ENCODE measurements around the gene ALDH18A1.
"Not testable (repeated sequence)": the region's sequence is repeated elsewhere in the genome, so short reads cannot be mapped to it uniquely, and the experiment has no call there.

ALDH18A1 gene

DNA sequence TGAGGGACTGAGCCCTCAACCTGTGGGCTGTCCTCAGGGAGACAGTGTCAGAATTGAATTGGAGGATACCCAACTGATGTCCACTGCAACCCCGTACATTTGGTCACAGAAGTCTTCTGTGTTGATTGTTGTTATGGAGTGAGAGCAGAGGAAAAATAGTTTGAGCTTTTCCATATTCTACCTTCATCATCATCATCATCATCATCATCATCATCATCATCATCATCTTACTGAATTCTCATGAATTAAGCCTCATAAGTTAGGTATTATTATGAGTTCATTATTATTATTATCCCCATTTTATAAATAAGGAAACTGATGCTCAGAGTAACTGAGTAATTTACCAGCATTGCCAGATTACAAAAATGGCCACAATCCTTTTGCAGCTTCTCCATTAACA, 8.4 kb downstream of the ALDH18A1 start:
- no peak for DNase-seq

DNA sequence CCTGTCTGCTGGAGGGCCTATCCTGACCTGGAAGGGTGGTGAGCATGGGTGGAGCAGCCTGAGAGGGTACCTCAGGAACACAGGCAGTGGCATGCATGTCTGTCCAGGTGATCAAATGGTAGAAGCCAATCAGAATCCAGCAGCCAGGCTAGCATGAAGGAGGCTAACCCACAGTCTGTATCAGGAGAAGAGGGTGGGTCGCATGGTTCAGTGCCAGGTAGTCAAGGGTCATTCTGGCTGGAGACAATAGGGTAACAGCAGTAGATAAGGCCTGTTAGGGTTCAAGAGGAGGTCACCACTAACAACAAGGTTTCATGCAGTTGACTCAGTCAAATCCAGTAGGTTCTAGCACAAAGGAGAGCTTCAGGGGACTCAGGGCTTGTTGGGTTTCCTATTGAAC, 10.4 kb downstream of the ALDH18A1 start:
- no peak for DNase-seq

DNA sequence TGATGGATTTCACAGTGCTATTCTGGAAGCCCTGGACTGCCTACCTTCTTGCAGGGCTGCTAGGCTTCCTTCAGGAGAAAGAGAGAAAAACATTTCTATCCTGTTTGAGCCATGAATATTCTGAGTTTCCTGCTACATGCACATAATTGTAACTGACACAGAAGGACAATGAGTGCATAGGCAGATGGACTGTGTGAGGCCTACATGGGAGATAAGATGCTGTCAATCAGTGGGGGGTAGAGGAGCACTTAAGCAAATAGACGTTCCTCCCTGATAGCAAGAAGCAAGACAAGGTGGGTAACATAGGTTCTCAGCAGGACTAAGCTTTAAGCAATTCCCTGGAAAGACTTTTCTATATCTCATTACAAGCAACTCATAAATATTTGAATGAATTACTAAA, 11.6 kb downstream of the ALDH18A1 start:
- DNase-seq: no peak

DNA sequence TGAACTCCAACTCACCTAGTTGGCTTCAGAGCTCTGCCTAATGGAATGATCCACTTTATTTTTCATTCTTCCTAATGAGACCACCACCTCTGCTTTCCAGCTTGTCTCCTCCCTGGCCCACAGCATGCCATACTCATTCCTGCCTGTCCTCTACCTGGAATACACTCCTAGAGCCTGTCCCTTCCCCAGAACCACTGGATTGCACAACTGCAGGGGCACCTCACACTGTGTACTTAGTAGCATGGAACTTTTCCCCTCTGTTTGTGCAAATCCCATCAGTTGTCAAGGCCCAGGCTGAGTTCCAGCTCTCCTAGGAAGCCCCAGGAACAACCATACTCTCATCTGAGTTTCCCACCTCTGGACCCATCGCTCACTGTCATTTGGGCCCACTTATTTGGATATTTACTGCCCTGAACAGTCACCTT, 15.6 kb downstream of the ALDH18A1 start:
- DNase-seq: no peak

DNA sequence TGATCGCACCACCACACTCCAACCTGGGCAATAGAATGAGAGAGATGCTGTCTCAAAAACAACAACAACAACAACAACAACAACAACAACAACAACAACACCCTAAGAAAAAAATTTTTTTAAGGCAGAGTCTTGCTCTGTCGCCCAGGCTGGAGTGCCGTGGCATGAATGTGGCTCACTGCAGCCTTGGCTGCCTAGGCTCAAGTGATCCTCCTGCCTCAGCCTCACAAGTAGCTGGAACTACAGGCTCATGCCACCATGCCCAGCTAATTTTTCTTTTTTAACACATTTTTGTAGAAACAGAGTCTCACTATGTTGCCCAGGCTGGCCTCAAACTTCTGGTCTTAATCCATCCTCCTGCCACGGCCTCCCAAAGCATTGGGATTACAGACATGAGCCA, 18.6 kb downstream of the ALDH18A1 start:
- no peak for DNase-seq

DNA sequence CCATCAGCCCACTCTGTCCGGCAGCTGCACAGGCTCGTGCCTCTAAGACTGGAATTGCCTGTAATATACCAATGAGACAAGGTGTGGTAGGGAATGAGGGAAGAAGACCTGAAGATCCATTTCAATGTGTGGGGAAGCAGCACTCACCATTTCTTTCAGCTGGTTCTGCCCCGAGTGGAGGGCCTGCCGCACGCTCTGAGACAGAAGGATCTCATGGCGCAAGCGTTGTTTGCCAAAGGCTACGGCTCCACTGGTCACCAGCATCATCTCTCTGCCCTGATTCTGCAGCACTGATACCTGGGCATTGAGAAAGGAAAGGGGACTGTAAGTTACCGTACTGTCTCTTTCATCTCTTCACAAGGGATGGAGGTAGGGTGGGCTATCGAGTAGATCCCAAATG, 19.4 kb downstream of the ALDH18A1 start:
- no peak for DNase-seq

DNA sequence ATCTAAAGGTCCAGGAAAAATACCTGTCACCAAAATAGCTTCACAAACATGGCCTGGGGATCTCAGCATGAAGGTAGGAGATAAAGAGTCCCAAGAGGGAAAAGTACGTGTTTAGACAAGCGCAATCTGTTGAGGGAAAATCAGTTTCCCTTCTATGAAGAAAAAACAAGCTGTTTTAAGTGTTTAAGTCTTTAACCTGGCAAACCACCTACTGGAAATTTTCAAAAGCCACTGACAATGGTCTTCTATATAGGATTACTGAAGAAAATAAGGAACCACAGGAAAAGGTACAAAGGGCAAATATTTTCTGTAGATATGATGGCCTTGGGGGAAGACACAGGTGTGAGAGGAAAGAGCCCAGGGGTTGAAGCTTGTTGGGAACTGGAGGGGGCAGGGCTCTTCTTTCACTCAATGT, 21.2 kb downstream of the ALDH18A1 start:
- DNase-seq: no peak

DNA sequence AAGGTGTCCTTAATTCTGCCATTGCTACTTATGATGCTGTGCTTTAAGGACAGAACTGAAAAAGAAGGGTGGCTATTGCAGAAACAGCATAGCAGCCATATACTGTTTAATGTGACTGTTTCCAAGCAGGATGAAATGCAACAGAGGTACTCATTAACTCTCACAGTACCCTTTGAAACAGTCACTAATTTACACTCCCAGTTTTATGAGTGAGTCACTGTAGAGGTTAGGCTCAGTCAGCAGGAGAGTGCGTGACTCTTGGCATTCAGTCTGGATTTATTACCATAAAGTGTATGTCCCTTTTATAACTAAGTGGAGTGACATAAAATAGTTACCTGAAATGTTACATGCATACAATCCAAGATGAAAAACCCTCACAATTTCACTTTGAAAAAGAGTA, 27.7 kb downstream of the ALDH18A1 start:
- no peak for DNase-seq

DNA sequence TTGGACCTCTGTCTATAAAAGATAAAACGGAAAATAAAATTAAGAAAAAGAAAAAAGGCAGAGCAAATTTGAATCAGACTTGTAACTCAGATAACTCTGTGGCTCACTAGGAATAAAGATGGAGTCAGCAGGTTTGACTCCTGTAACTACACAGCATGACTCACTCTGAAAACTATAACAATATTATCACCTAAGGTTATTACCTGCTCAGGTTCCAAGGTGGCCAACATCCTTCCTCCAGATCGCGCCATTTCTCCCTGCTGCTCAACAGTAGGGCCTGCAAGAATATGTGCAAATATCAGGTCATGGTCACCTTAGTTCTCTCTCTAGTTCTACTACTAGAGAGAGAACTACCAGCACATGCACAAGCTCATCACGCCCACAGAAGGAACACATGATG, 30.0 kb downstream of the ALDH18A1 start:
- no peak for DNase-seq

DNA sequence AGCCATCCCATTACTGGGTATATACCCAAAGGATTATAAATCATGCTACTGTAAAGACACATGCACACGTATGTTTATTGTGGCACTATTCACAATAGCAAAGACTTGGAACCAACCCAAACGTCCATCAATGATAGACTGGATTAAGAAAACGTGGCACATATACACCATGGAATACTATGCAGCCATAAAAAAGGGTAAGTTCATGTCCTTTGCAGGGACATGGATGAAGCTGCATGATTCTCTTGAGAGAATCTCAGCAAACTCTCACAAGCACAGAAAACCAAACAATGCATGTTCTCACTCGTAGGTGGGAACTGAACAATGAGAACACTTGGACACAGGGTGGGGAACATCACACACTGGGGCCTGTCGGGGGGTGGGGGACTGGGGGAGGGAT, 36.1 kb downstream of the ALDH18A1 start:
- not testable (repeated sequence) for DNase-seq

DNA sequence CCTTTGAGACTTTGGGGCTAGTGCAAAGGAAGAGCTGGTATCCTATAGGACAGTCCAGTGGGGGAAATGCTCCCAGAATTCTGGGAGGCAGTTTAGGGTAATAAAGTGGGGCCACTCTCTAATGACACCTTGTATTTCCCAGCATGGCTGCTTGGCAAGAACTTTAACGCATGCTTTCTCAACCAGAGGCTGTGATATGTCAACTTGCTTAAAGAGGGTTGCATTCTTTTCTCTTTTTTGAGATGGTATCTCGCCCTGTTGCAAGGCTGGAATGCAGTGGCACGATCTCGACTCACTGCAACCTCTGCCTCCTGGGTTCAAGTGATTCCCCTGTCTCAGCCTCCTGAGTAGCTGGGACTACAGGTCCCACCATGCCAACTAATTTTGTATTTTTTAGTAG, 38.4 kb downstream of the ALDH18A1 start:
- no peak for DNase-seq

DNA sequence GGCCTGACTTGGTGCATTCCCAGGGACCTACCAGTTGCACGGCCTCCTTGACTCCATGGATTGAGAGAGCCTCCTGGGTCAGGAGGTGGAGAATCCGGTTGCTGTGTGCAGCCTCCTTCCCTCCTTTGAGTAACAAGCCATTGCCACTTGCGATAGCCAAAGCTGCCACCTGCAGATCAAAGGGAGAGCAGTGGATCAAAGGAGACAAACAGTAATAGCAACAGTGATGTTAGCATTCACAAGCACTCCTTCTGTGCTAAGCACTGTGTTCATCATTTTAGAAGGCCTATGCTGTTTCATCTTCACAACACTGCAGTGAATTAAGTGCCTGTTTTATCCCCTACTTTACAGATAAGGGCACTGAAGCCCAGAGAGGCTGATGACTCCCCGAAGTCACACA, 40.1 kb downstream of the ALDH18A1 start:
- no peak for DNase-seq

DNA sequence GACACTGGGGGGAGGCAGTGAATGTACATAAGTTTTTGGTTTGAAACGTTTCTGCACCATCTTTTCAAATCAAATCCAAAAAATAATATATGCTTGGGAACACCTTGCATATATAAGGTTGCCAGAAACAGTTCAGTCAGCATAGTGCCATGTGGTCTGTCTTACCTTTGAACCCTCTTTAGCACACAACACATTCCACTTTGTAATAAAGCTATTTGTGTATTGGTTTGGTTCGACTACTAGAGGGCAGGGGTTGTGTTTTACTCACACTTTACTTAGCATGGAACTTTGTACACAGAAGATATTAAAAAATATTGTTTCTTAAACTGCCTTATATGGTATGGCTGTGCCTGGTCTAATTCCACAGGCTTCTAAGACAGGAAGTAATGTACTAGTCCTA, 43.2 kb downstream of the ALDH18A1 start:
- no peak for DNase-seq

DNA sequence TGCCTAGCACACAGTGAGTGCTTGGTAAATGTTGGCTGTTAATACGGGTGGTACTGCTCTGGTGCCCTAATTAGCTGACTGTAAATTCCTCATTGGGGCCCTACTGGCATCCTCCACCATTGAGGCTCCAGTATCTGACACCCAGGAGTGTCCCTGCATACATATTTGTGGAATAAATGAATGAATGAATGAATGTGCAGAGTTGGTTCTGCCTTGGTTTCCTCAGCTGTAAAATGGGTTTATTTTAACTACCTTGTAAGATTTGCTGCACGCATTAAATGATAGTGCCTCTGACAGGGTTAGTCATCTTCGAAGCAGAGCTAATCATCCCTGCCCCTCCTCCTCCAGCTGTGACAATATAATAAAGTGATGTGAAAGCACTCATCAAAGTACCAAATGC, 45.8 kb downstream of the ALDH18A1 start:
- no peak for DNase-seq

DNA sequence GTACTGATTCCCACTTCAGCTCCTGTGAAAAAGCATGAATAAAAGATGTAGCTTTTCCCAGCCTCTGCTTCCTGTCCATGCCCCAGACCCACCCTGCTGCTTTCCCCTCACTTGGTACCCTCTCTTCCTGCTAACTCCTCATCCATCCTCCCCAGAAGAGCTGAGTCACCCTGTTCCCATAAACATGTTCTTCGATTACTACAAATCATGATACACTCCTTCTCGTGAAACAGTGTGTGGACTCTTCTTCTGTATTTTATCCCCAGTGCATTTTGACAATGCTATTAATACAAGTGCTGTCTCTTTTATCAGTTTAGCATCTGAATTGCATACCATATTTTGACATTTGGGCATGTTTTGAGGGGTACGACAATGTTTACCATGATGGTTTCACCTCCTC, 49.6 kb downstream of the ALDH18A1 start:
- DNase-seq: no peak

DNA sequence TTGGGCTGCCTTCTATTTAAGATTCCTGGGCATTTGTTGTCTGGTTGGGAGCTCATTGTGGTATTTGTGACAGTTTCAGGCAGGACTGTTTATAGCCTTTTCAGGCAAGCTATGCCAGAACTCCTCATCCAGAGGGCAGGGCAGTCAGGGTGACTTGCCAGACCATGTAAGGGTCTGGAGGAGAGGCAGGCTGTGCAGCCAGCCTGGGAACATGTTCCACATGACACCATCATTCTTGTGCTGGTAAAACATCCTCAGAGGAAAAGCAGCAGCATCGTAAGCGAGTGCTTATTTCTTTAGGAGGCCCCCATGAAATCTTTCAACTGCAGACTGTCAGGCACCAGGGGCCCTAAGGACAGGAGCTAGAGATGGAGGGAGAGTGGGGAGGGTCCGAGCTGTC, 51.3 kb downstream of the ALDH18A1 start:
- no peak for DNase-seq

DNA sequence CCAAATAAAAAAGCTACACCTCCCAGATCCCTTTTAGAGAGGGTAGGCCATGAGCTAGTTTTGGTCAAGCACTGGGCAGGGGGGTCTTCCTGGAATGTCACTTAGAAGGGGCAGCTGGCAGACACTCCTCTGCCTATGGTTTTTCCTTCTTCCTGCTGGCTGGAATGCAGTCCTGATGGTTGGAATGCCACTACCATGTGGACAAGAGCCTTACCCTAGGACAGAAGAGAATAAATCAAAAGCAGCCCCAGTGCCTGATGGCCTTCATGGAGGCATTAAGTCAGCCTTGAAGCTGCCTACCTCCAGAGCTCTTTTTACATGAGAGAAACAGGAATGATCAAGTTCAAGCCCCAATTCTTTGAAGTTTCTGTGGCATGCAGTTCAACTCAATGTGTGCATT, 51.9 kb downstream of the ALDH18A1 start:
- no peak for DNase-seq

DNA sequence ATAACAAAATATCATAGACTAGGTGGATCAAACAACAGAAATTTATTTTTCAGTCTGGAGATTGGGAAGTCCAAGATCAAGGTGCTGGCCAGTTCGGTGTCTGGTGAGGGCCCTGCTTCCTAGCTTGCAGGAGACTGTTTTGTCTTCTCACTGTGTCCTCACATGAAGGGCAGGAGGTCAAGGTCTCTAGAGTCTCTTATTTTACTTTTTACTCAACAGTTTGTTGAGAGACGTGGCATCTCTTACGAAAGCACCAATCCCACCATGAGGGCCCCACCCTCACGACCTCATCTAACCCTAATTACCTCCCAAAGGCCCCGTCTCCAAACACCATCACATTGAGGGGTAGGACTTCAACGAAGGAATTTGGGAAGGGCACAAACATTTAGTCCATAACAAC, 54.1 kb downstream of the ALDH18A1 start:
- DNase-seq: no peak

DNA sequence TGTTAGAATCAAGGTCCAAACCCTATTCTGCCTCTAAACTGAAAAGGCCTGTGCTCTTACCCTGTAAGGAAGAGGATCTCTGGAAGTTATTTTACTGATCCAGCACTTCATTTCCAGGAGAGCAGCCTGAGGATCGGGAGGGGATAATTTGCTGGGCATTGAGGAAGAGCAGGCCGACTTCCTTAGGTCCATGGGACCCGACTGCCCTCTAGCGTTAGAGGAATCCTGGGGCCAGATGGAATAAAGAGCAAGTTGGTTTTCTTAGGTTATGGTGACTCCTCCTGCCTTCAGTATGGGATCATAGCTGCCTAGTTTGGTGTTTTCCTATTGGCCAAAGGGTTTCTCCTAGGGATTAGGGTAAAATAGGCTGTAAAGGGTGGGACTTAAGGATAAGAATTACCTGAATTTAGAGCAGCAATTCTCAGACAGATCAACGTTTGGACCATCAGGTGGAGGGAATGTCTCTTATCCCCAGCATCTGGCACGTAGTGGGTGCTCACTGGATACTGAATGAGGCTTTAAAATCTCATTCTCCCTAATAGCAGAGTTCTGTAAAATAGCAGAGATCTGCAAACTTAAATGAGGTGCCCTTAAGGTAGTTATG, 55.3 kb downstream of the ALDH18A1 start:
- peak; percentile 1 for DNase-seq

DNA sequence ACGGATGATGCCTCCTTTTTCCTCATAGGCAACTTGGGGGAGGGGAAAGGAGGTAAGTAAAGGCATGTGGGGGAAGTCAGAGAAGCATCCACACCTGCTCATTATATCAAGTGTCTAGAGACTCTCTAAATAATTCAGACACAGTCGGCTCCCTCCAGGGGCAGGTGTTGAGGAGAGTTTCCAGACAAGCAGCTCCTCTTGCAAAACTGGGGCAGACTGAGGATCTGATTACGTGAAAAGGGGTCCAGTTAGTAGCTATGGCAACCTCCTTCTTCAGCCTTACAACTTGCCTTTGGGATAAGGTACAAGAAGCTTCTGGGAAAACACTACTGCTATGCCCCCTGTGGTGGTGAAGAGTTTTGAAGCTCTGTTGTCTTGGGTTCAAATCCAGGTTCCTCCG, 56.4 kb downstream of the ALDH18A1 start:
- DNase-seq: no peak

DNA sequence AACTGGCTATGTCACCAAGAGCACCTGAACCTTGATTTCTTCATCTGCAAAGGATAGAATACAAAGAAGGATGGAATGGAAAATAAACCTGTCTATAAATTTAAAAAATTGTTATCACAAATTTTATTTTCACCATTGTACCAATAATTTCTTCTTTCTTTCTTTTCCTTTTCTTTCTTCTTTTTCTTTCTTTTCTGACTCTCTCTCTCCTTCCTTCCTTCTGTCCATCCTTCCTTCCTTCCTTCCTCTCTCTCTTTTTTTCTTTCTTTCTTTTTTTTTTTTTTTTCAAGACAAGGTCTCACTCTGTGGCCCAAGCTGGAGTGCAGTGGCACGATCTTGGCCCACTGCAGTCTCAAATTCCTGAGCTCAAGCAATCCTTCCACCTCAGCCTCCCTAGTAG, 58.7 kb downstream of the ALDH18A1 start:
- DNase-seq: no peak

DNA sequence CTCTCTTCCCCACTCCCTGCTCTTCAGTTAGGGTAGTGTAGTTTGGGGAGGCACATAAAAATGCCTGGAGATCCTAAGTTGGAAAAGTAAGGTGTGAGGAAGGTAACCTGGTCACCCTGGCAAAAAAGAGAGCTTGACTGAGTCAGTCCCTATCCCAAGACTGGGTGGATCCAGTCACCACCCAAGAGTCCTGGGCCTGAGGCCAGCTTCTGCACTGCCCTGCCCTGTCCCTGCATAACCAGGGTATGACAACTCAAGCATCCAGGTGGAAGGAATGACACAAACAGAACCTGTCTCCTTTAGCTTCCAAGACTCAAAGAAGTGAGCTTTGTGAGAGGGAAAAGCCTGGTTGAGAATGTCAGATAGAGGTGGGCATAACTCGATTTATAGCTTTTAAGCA, 68.5 kb downstream of the ALDH18A1 start:
- DNase-seq: no peak

DNA sequence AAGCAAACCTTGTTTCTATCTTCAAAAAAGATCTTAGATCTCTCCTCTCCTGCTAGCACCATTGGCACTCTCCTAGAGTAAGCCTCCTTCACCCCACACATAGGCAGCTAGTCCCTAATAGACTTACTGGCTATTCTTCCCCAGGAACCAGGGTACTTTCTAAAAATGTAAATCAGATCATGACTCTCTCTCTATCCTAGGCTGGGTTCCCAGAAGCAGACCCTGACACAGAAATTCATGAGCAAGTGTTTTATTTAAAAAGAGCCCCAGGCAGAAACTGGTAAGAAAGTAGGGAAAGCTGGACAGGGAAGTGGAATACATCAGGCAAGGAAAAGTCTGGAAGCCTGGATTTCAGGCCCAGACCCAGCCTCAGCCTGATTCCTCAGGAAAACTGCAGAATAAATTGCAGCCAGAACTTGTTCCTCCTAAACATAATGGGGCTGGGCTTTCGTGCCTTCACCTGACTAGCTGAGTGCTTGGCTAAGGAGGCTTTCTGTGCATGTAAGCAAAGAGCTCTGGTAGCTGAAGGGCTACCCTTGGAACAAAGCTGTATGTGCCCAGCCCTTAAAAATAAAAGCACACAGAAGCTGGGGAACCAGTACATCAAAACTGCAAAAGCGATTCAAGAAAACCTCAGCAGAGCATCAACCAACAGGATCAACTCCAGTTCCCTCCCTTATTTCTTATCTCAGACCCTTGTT, 76.5 kb downstream of the ALDH18A1 start:
- no peak for DNase-seq

DNA sequence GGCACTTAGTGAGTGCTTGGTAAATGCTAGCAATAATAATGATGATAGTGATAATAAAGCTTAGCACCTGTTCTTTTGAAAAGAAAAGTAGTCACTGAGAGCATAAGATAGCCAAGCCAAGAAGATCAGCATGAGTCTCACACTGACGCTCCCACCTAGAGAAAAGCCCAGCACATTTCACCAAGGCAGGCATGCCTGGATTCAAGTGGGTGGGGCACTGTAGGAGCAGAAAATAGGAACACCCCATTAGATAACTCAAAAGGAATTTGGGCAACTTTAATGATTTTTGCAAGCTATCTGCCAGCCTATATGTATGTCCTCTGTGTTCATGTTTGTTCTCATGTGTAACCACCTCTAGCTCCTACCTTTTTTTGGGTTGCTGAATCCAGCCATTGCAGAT, 77.2 kb downstream of the ALDH18A1 start:
- DNase-seq: no peak

DNA sequence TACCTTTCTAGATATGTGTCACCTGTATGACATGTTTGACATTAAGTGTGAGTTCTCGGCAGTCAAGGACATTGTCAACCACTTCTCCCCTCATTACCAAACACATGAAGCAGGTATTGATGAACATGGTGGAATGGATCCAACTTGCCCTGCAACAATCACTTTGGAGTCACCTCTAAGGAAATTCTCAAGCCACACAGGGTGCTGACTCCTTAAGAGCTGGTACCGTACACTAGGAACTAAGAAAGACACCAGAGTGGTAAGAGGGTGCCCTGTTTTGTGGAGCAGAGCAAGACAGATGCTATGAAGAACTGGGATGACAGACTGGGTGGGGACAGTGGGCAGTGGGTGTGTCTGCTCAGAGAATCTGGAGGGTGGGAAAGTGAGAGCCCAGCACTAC, 77.9 kb downstream of the ALDH18A1 start:
- DNase-seq: no peak
